Panc1 (cell line): Measurements from ENCODE around the gene ADCYAP1R1. TPM values are rescaled to one million over a fixed set of nuclear protein-coding genes. Genes with fewer than 3 reads are reported as not detected.

Source experiments
- ATAC-seq: fragments of 200-7000 bp; cut with Tn5 transposase; 2 replicates; pipeline ENCODE4 v1.9.1; 2020; ENCODE audit warnings: mild to moderate bottlenecking, moderate library complexity
- BruUV-seq: library from RNA; stranded (reverse); fragments of 400-500 nt; replicated peaks from 2 replicates; lab custom pipeline; 2021; lab: Mats Ljungman, UMichigan
- CTCF ChIA-PET: fragments of 300-600 bp; sonication (Branson Sonifier 250); formaldehyde crosslinking; loops from one replicate; lab custom pipeline; 2022; ENCODE audit warnings: antibody characterized with exemption; lab: Charles Lee
- POLR2A ChIA-PET: fragments of 300-600 bp; sonication (Branson Sonifier 250); formaldehyde crosslinking; loops from one replicate; lab custom pipeline; 2022; ENCODE audit warnings: antibody characterized with exemption; lab: Charles Lee
- DNase-seq: peaks from one replicate; pipeline ENCODE4 v3.0.0-alpha.2; 2010; ENCODE audit warnings: low read depth, low spot score
- H3K27ac ChIP-seq: 2 replicates; pipeline ENCODE4 v1.5.1; 2011; ENCODE audit warnings: mild to moderate bottlenecking, low read length, inconsistent platforms
- H3K27me3 ChIP-seq: fragments of 200-500 bp; sonication (Bioruptor generic); 2 replicates; pipeline ENCODE4 v1.6.0; 2014; ENCODE audit warnings: low read length, inconsistent platforms; ENCODE audit not compliant: control insufficient read depth, insufficient read depth
- H3K36me3 ChIP-seq: fragments of 200-500 bp; sonication (Bioruptor generic); 2 replicates; pipeline ENCODE4 v1.5.1; 2014; ENCODE audit warnings: inconsistent platforms, mild to moderate bottlenecking, low read length, moderate library complexity; ENCODE audit not compliant: control insufficient read depth, insufficient read depth
- H3K4me1 ChIP-seq: 2 replicates; pipeline ENCODE4 v1.5.1; 2011; ENCODE audit warnings: inconsistent platforms, mild to moderate bottlenecking, low read length, moderate library complexity; ENCODE audit not compliant: control insufficient read depth, insufficient read depth
- H3K4me3 ChIP-seq, 2 experiments: 2 replicates each; pipeline ENCODE4 v1.5.1; 2011 to 2012; ENCODE audit warnings: low read depth in 2 of 2, low read length in 2 of 2, mild to moderate bottlenecking in 2 of 2, inconsistent platforms in 1 of 2, moderate library complexity in 1 of 2
- H3K9me3 ChIP-seq: fragments of 200-500 bp; sonication (Bioruptor generic); 2 replicates; pipeline ENCODE4 v1.5.1; 2014; ENCODE audit warnings: low read depth, mild to moderate bottlenecking, inconsistent platforms, low read length, moderate library complexity; ENCODE audit not compliant: control insufficient read depth, insufficient read depth
- POLR2AphosphoS5 ChIP-seq: IDR thresholded peaks from 2 replicates; pipeline ENCODE4 v1.6.1; 2012; ENCODE audit warnings: mild to moderate bottlenecking, low read depth, low read length, moderate library complexity
- SIN3A ChIP-seq: IDR thresholded peaks from 2 replicates; pipeline ENCODE4 v1.6.1; 2012; ENCODE audit warnings: low read depth, mild to moderate bottlenecking, low read length, moderate library complexity, borderline replicate concordance; ENCODE audit not compliant: insufficient read depth
- TCF7L2 ChIP-seq: IDR thresholded peaks from 2 replicates; pipeline ENCODE4 v1.6.1; 2011; ENCODE audit warnings: mild to moderate bottlenecking, low read depth, low read length, inconsistent platforms
- in situ Hi-C: cut with HindIII; loops from 2 replicates; pipeline ENCODE4 v1.10.0; 2016; ENCODE audit warnings: low sequenced_read_pairs, low pct_unique_long_range_greater_than_20kb
- intact Hi-C: fragments of 100-400 bp; cut with micrococcal nuclease; formaldehyde crosslinking; loops from one replicate; pipeline ENCODE4 v1.10.0; 2022; ENCODE audit not compliant: unreplicated experiment
- total RNA-seq: library from RNA; stranded (reverse); gene quantifications from one replicate; pipeline ENCODE4 v1.2.1, GENCODE V29; 2021; ENCODE audit not compliant: unreplicated experiment
- TF ChIP-seq, protein P1 (sequence below), 2 experiments: IDR thresholded peaks; 2 replicates each; pipeline ENCODE4 v1.6.1; 2011 to 2012; ENCODE audit warnings: low read depth in 2 of 2, control low read depth in 1 of 2, low read length in 1 of 2, mild to moderate bottlenecking in 1 of 2, moderate library complexity in 1 of 2; ENCODE audit not compliant: insufficient read depth in 1 of 2
- TF ChIP-seq, protein P2 (sequence below): fragments of 450-650 bp; IDR thresholded peaks from 2 replicates; pipeline ENCODE4 v1.5.1; 2017; ENCODE audit warnings: mild to moderate bottlenecking

ADCYAP1R1 gene
- total RNA-seq, 1 experiment from 2014 or later: not detected

DNA sequence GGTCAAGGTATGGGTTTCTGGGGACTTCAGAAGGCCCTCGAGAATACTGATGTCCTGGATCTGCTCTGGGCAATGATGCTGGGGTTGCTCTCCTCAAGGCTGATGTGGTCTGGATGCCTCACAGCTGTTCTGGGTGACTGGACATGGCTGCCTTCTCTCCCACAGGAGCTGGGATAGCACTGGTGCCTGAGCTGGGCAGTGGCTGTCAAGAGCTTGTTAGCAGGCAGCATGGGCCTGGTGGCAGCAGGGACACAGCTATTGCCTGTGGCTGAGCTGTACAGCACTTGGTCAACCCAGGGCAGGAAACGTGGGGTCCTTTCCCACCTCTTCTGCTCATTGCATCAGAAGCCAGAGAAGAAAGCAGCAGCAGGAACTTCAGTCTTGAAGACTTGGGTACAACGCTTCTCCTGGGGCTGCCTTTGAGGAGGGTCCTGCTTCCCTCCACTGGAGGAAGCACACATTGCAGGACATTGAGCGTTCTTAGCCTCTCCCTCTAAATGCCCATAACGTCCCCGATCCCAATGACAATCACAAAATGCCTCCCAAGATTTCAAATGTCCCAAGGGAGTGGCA is 13.0 kb downstream of the ADCYAP1R1 start:
- DNase-seq (no peak), ATAC-seq (no peak)
- in situ Hi-C loops: no loop called here

DNA sequence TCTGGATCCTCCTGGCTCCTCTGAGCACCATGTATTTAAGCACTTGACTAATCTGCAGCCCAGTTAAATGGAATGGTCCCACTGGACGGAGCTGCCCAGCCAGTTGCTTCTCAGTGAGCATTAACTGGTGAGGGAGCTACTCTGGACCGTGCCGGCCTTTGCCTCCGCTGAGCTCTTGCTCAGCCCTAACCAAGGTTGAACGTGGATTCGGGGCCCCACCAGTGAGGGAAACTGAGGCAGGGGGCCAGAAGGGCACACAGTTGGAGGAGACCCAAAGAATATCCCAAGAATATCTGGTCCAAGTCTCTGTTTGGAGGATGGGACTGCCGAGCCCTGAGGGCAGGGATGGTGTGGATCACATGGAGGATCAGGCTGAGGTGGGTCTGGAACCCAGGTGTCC is 13.7 kb downstream of the ADCYAP1R1 start:
- Histone ChIP-seq H3K36me3 (no peaks in the 10 kb centered on the region), H3K4me1 (no peaks in the 10 kb centered on the region), H3K27me3 (no peaks in the 10 kb centered on the region; the same call in 1 of the 2 replicates), H3K9me3 (no peaks in the 10 kb centered on the region), H3K4me3 (no peak overlapping the region), H3K27ac (no peak overlapping the region)
- ATAC-seq (no peak), DNase-seq (no peak)
- POLR2A ChIA-PET: no interaction called here
- TF ChIP-seq POLR2AphosphoS5 (no peak), SIN3A (no peak), TCF7L2 (no peak)
- TF ChIP-seq, protein P1, sequence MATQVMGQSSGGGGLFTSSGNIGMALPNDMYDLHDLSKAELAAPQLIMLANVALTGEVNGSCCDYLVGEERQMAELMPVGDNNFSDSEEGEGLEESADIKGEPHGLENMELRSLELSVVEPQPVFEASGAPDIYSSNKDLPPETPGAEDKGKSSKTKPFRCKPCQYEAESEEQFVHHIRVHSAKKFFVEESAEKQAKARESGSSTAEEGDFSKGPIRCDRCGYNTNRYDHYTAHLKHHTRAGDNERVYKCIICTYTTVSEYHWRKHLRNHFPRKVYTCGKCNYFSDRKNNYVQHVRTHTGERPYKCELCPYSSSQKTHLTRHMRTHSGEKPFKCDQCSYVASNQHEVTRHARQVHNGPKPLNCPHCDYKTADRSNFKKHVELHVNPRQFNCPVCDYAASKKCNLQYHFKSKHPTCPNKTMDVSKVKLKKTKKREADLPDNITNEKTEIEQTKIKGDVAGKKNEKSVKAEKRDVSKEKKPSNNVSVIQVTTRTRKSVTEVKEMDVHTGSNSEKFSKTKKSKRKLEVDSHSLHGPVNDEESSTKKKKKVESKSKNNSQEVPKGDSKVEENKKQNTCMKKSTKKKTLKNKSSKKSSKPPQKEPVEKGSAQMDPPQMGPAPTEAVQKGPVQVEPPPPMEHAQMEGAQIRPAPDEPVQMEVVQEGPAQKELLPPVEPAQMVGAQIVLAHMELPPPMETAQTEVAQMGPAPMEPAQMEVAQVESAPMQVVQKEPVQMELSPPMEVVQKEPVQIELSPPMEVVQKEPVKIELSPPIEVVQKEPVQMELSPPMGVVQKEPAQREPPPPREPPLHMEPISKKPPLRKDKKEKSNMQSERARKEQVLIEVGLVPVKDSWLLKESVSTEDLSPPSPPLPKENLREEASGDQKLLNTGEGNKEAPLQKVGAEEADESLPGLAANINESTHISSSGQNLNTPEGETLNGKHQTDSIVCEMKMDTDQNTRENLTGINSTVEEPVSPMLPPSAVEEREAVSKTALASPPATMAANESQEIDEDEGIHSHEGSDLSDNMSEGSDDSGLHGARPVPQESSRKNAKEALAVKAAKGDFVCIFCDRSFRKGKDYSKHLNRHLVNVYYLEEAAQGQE (IDR thresholded peaks at IDR 0.05; ENCODE audit: insufficient read depth in 1 of 2, low read depth in 2 of 2, low read length in 1 of 2): no peak
- TF ChIP-seq, protein P2, sequence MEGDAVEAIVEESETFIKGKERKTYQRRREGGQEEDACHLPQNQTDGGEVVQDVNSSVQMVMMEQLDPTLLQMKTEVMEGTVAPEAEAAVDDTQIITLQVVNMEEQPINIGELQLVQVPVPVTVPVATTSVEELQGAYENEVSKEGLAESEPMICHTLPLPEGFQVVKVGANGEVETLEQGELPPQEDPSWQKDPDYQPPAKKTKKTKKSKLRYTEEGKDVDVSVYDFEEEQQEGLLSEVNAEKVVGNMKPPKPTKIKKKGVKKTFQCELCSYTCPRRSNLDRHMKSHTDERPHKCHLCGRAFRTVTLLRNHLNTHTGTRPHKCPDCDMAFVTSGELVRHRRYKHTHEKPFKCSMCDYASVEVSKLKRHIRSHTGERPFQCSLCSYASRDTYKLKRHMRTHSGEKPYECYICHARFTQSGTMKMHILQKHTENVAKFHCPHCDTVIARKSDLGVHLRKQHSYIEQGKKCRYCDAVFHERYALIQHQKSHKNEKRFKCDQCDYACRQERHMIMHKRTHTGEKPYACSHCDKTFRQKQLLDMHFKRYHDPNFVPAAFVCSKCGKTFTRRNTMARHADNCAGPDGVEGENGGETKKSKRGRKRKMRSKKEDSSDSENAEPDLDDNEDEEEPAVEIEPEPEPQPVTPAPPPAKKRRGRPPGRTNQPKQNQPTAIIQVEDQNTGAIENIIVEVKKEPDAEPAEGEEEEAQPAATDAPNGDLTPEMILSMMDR: no peak
- BruUV-seq: no TSS peak
- intact Hi-C loops (no loop called here), in situ Hi-C loops (no loop called here)
- CTCF ChIA-PET: no interaction called here

More for the DNA sequence above, 13.0 kb downstream of the ADCYAP1R1 start:
- no peak overlapping the region for H3K4me3 ChIP-seq
- intact Hi-C loops: no loop called here
- H3K27me3 ChIP-seq: no peaks in the 10 kb centered on the region; the same call in 1 of the 2 replicates
- ChIA-PET CTCF (no interaction called here), POLR2A (no interaction called here)
- TF ChIP-seq POLR2AphosphoS5 (no peak), TCF7L2 (no peak), SIN3A (no peak)
- TF ChIP-seq, protein P1 (IDR thresholded peaks at IDR 0.05; ENCODE audit: insufficient read depth in 1 of 2, low read depth in 2 of 2, low read length in 1 of 2): no peak
- TF ChIP-seq, protein P2: no peak
- no TSS peak for BruUV-seq
- H3K9me3 ChIP-seq: no peaks in the 10 kb centered on the region
- H3K4me1 ChIP-seq: no peaks in the 10 kb centered on the region
- no peaks in the 10 kb centered on the region for H3K36me3 ChIP-seq
- no peak overlapping the region for H3K27ac ChIP-seq
